H1 (cell line): ENCODE data around the gene RASL10B. TPM values are rescaled to one million over a fixed set of nuclear protein-coding genes. Genes with fewer than 3 reads are reported as not detected.

Experiments
- CTCF ChIA-PET: fragments of 300-600 bp; sonication (Branson Sonifier 250); formaldehyde crosslinking; loops from one replicate; lab custom pipeline; 2021; ENCODE audit not compliant: partially characterized antibody; lab: Charles Lee
- POLR2A ChIA-PET: fragments of 300-600 bp; sonication (Branson Sonifier 250); formaldehyde crosslinking; loops from one replicate; lab custom pipeline; 2021; ENCODE audit warnings: inconsistent platforms; ENCODE audit not compliant: partially characterized antibody; lab: Charles Lee
- DNase-seq, 2 experiments: peaks; one replicate each; pipeline versions ENCODE4 v3.0.0 to v3.0.0-alpha.2; 2010 to 2022; ENCODE audit warnings: low spot score in 2 of 2, low read depth in 1 of 2, mixed read lengths in 1 of 2
- FAIRE-seq: peaks from 2 replicates; lab custom pipeline; 2011; peaks lifted over from hg19 to GRCh38; lab: Jason Lieb, UNC
- H2AFZ ChIP-seq: 2 replicates; pipeline ENCODE4 v1.8.1; 2012; ENCODE audit warnings: low read length, inconsistent platforms
- H2AK5ac ChIP-seq: 2 replicates; pipeline ENCODE4 v1.6.1; 2013; ENCODE audit warnings: low read depth, low read length
- H2BK120ac ChIP-seq: replicated peaks from 2 replicates; pipeline ENCODE3; 2013; ENCODE audit warnings: low read depth, low read length, inconsistent platforms
- H2BK12ac ChIP-seq: 2 replicates; pipeline ENCODE4 v1.6.1; 2013; ENCODE audit warnings: low read depth, low read length
- H2BK15ac ChIP-seq: 2 replicates; pipeline ENCODE4 v1.6.1; 2013; ENCODE audit warnings: low read length
- H2BK20ac ChIP-seq: 2 replicates; pipeline ENCODE4 v1.6.1; 2013; ENCODE audit warnings: low read length
- H2BK5ac ChIP-seq: 2 replicates; pipeline ENCODE4 v1.6.1; 2013; ENCODE audit warnings: low read depth, low read length
- H3K14ac ChIP-seq: 2 replicates; pipeline ENCODE4 v1.6.1; 2013; ENCODE audit warnings: inconsistent platforms; ENCODE audit not compliant: insufficient read length
- H3K18ac ChIP-seq: 2 replicates; pipeline ENCODE4 v1.6.1; 2013; ENCODE audit warnings: low read length; ENCODE audit errors: extremely low read depth
- H3K23ac ChIP-seq: 2 replicates; pipeline ENCODE4 v1.6.1; 2013; ENCODE audit warnings: inconsistent platforms; ENCODE audit not compliant: insufficient read length
- H3K23me2 ChIP-seq: 2 replicates; pipeline ENCODE4 v1.6.1; 2013; ENCODE audit warnings: low read depth, low read length
- H3K27ac ChIP-seq: 2 replicates; pipeline ENCODE4 v1.6.1; 2011; ENCODE audit warnings: low read depth, low read length, inconsistent platforms
- H3K27me3 ChIP-seq, 4 experiments: replicated peaks in 1 of 4; 1 replicate in 1 of 4; 2 replicates in 3 of 4; pipeline versions ENCODE4 v1.6.1 to v1.8.1; 2011 to 2013; ENCODE audit warnings: low read length in 3 of 4, mild to moderate bottlenecking in 3 of 4, inconsistent platforms in 2 of 4, mixed read lengths in 2 of 4, moderate library complexity in 1 of 4; ENCODE audit not compliant: control insufficient read depth in 3 of 4, insufficient read depth in 3 of 4; ENCODE audit errors: extremely low read depth in 1 of 4
- H3K36me3 ChIP-seq, 4 experiments: 2 replicates each; pipeline versions ENCODE4 v1.6.1 to v1.8.1; 2011 to 2013; ENCODE audit warnings: mild to moderate bottlenecking in 4 of 4, low read length in 3 of 4, moderate library complexity in 2 of 4, control low read depth in 1 of 4, inconsistent platforms in 1 of 4; ENCODE audit not compliant: insufficient read depth in 4 of 4, control insufficient read depth in 2 of 4
- H3K4ac ChIP-seq: replicated peaks from 2 replicates; pipeline ENCODE3; 2013; ENCODE audit warnings: low read length, low read depth, mixed read lengths, inconsistent platforms; ENCODE audit not compliant: insufficient read length
- H3K4me1 ChIP-seq, 4 experiments: replicated peaks in 1 of 4; 1 replicate in 1 of 4; 2 replicates in 3 of 4; pipeline versions ENCODE4 v1.6.1 to v1.8.1; 2011 to 2013; ENCODE audit warnings: low read length in 3 of 4, inconsistent platforms in 2 of 4, mixed read lengths in 1 of 4; ENCODE audit not compliant: insufficient read depth in 4 of 4, control insufficient read depth in 3 of 4
- H3K4me2 ChIP-seq, 2 experiments: 2 replicates each; pipeline versions ENCODE4 v1.6.1 to v1.8.1; 2011 to 2013; ENCODE audit warnings: low read depth in 2 of 2, low read length in 2 of 2, control low read depth in 1 of 2, inconsistent platforms in 1 of 2, mild to moderate bottlenecking in 1 of 2; ENCODE audit not compliant: insufficient read depth in 1 of 2
- H3K4me3 ChIP-seq, 4 experiments: fragments of 200-600, 300-600 bp in 1 of 4; sonication (generic), shearing (Covaris generic), sonication (Bioruptor Twin) in 1 of 4; 2 replicates each; pipeline versions ENCODE4 v1.5.1 to v1.8.1; 2011 to 2016; ENCODE audit warnings: low read length in 4 of 4, low read depth in 3 of 4, control low read depth in 2 of 4, inconsistent platforms in 2 of 4, mild to moderate bottlenecking in 2 of 4, mixed read lengths in 1 of 4, moderate library complexity in 1 of 4; ENCODE audit not compliant: insufficient read depth in 2 of 4; ENCODE audit errors: extremely low read depth in 1 of 4
- H3K56ac ChIP-seq: replicated peaks from 2 replicates; pipeline ENCODE3; 2013; ENCODE audit warnings: low read depth, mild to moderate bottlenecking, mixed read lengths, low read length, inconsistent platforms; ENCODE audit not compliant: insufficient read length
- H3K79me1 ChIP-seq: 2 replicates; pipeline ENCODE4 v1.6.1; 2013; ENCODE audit warnings: low read depth, low read length, control low read depth
- H3K79me2 ChIP-seq, 2 experiments: 2 replicates each; pipeline versions ENCODE4 v1.6.1 to v1.8.1; 2012 to 2013; ENCODE audit warnings: low read length in 2 of 2, mild to moderate bottlenecking in 2 of 2, inconsistent platforms in 1 of 2; ENCODE audit not compliant: insufficient read depth in 2 of 2, control insufficient read depth in 1 of 2
- H3K9ac ChIP-seq, 4 experiments: replicated peaks in 1 of 4; 1 replicate in 1 of 4; 2 replicates in 3 of 4; pipeline versions ENCODE4 v1.6.1 to v1.8.1; 2011 to 2013; ENCODE audit warnings: low read depth in 3 of 4, low read length in 3 of 4, control low read depth in 2 of 4, mild to moderate bottlenecking in 2 of 4, moderate library complexity in 2 of 4, inconsistent platforms in 1 of 4; ENCODE audit errors: extremely low read depth in 1 of 4
- H3K9me3 ChIP-seq, 2 experiments: 2 replicates each; pipeline versions ENCODE4 v1.6.1 to v1.8.1; 2012 to 2013; ENCODE audit warnings: mild to moderate bottlenecking in 2 of 2, moderate library complexity in 2 of 2, control low read depth in 1 of 2, inconsistent platforms in 1 of 2, low read depth in 1 of 2, low read length in 1 of 2, mixed read lengths in 1 of 2; ENCODE audit not compliant: insufficient read depth in 2 of 2
- H4K20me1 ChIP-seq, 2 experiments: replicated peaks in 1 of 2; 2 replicates each; pipeline versions ENCODE3 to v1.8.1; 2011 to 2013; ENCODE audit warnings: inconsistent platforms in 2 of 2, low read length in 2 of 2, mild to moderate bottlenecking in 1 of 2; ENCODE audit not compliant: insufficient read depth in 2 of 2, control insufficient read depth in 1 of 2
- H4K5ac ChIP-seq: 2 replicates; pipeline ENCODE4 v1.6.1; 2013; ENCODE audit warnings: low read length, low read depth, mixed read lengths, inconsistent platforms; ENCODE audit not compliant: insufficient read length
- H4K8ac ChIP-seq: 2 replicates; pipeline ENCODE4 v1.8.0; 2013; ENCODE audit warnings: mild to moderate bottlenecking, moderate library complexity, low read length, inconsistent platforms; ENCODE audit not compliant: insufficient read depth; ENCODE audit errors: extremely low read depth
- H4K91ac ChIP-seq: replicated peaks from 2 replicates; pipeline ENCODE3; 2013; ENCODE audit warnings: low read length, mixed read lengths, inconsistent platforms; ENCODE audit not compliant: insufficient read length
- CREB1 ChIP-seq: IDR thresholded peaks from 2 replicates; pipeline ENCODE4 v1.6.1; 2012; ENCODE audit warnings: inconsistent platforms
- CTBP2 ChIP-seq: IDR thresholded peaks from 2 replicates; pipeline ENCODE4 v1.7.0; 2011; ENCODE audit warnings: borderline replicate concordance, mild to moderate bottlenecking, moderate library complexity, mixed read lengths, low read length; ENCODE audit not compliant: insufficient read depth, insufficient read length
- CTCF ChIP-seq, 3 experiments: IDR thresholded peaks; 1 replicate in 2 of 3; 2 replicates in 1 of 3; pipeline versions ENCODE4 v1.5.1 to v1.6.1; 2011; ENCODE audit warnings: low read length in 3 of 3, mild to moderate bottlenecking in 3 of 3, inconsistent platforms in 2 of 3, low read depth in 1 of 3, moderate library complexity in 1 of 3; ENCODE audit not compliant: insufficient read depth in 1 of 3; ENCODE audit errors: control extremely low read depth in 1 of 3
- RAD21 ChIP-seq, 2 experiments: IDR thresholded peaks in 1 of 2; conservative IDR thresholded peaks in 1 of 2; 2 replicates each; pipeline ENCODE4 v1.6.1; 2011; ENCODE audit warnings: low read depth in 2 of 2, low read length in 2 of 2, improper control_type of control experiment in 1 of 2, inconsistent platforms in 1 of 2, mild to moderate bottlenecking in 1 of 2, moderate library complexity in 1 of 2
- SIX5 ChIP-seq: IDR thresholded peaks from 2 replicates; pipeline ENCODE4 v1.6.1; 2011; ENCODE audit warnings: mild to moderate bottlenecking, low read depth, low read length
- SP1 ChIP-seq: IDR thresholded peaks from 2 replicates; pipeline ENCODE4 v1.6.1; 2011; ENCODE audit warnings: low read depth, low read length
- SP4 ChIP-seq: IDR thresholded peaks from 2 replicates; pipeline ENCODE4 v1.6.1; 2012; ENCODE audit warnings: low read length, inconsistent platforms
- SUZ12 ChIP-seq: fragments of 200-600 bp; sonication (generic); IDR thresholded peaks from 2 replicates; pipeline ENCODE4 v1.6.1; 2012; ENCODE audit warnings: mild to moderate bottlenecking, inconsistent platforms, low read length, moderate library complexity, mixed read lengths
- USF2 ChIP-seq: IDR thresholded peaks from 2 replicates; pipeline ENCODE4 v1.6.1; 2011; ENCODE audit warnings: low read length, improper control_type of control experiment
- WGBS, 2 experiments: shearing (Covaris generic) in 1 of 2; methylation state at CpG; one replicate each; pipeline versions ENCODE4 v1.1.6 to v1.1.7; 2013 to 2015; ENCODE audit warnings: low lambda C conversion rate in 2 of 2, mixed read lengths in 2 of 2, inconsistent platforms in 1 of 2, low coverage in 1 of 2, missing lambda C conversion rate in 1 of 2; ENCODE audit not compliant: insufficient replicate concordance in 2 of 2, insufficient coverage in 1 of 2, insufficient read length in 1 of 2; ENCODE audit errors: extremely low coverage in 1 of 2, missing lambda C conversion rate in 1 of 2; 5-methylcytosine and 5-hydroxymethylcytosine counted together
- polyA plus RNA-seq, 7 experiments: library from polyadenylated mRNA; depleted of rRNA in 3 of 7; stranded (reverse) in 5 of 7; unstranded in 2 of 7; fragments of >200 nt in 5 of 7; fragments of 200-250 nt in 2 of 7; gene quantifications; 1 replicate in 5 of 7; 2 replicates in 1 of 7; 4 replicates in 1 of 7; pipeline versions ENCODE4 v1.2.1 to v1.2.3, GENCODE V29; 2011 to 2013; ENCODE audit warnings: missing spikeins in 2 of 7, mixed read lengths in 2 of 7
- total RNA-seq: library from RNA; stranded (reverse); fragmentation: NEBNext Ultra II Directional; extraction: Animal tissue kit (Norgen Biotek cat#: 25700); gene quantifications from 2 replicates; pipeline ENCODE4 v1.2.1, GENCODE V29; 2021
- TF ChIP-seq, protein P1 (sequence below): IDR thresholded peaks from 2 replicates; pipeline ENCODE4 v1.6.1; 2012; ENCODE audit warnings: inconsistent platforms

RASL10B gene
- total and polyA plus RNA-seq, 2 of the 8 experiments (the other 6 are each of a cell fraction or from before 2014, with no cell fraction given) = 17.5 to 22.8 TPM

GRCh38 chr17:35693662-35694061 is 37.8 kb upstream of the RASL10B start:
- peaks cover 0 to 2% of the 10 kb centered on the region in 2 experiments for H4K20me1 ChIP-seq
- H3K18ac ChIP-seq = no peak overlapping the region
- no peak overlapping the region for H3K27ac ChIP-seq
- peaks cover 0 to 20% (median 9%) of the 10 kb centered on the region in 4 experiments; a peak in 4 of 8 replicates for H3K36me3 ChIP-seq
- no peak overlapping the region for H2BK5ac ChIP-seq
- CTCF ChIA-PET = interaction anchor here (0.6 to 2.6 kb wide), 2 partner anchors 43 to 54 kb away, joined by 4 to 10 read pairs; no protein-coding TSS in a partner anchor
- H2AK5ac ChIP-seq = no peak overlapping the region
- 89% methylated on average over 3 of the region's 3 CpGs; no CpG with 5 or more reads in 1 of the 2 experiments for WGBS, 2 experiments
- H3K56ac ChIP-seq = no peak overlapping the region
- no peak overlapping the region for H3K4me2 ChIP-seq
- H3K9me3 ChIP-seq = no peaks in the 10 kb centered on the region
- H4K8ac ChIP-seq = no peak overlapping the region
- no peaks in the 10 kb centered on the region for H3K23me2 ChIP-seq
- POLR2A ChIA-PET = interaction anchor here (1.0 kb wide), 1 partner anchor 18 kb away, joined by 3 read pairs; no protein-coding TSS in a partner anchor
- no peak overlapping the region for H2BK20ac ChIP-seq
- H2AFZ ChIP-seq = no peak overlapping the region
- H2BK15ac ChIP-seq = no peak overlapping the region
- no peaks in the 10 kb centered on the region for H3K79me1 ChIP-seq
- H3K23ac ChIP-seq = no peak overlapping the region
- no peak overlapping the region for H4K5ac ChIP-seq
- no peak overlapping the region for H3K4me3 ChIP-seq
- no peaks in the 10 kb centered on the region for H3K79me2 ChIP-seq
- no peak overlapping the region for H3K4ac ChIP-seq
- no peaks in the 10 kb centered on the region for H3K27me3 ChIP-seq
- no peak overlapping the region for H3K9ac ChIP-seq
- no peak for DNase-seq
- H2BK12ac ChIP-seq = no peak overlapping the region
- no peak overlapping the region for H4K91ac ChIP-seq
- no peak overlapping the region for H3K14ac ChIP-seq
- no peak overlapping the region for H2BK120ac ChIP-seq
- no peaks in the 10 kb centered on the region for H3K4me1 ChIP-seq
- FAIRE-seq = no peak
- no peak for TF ChIP-seq SP1
- TF ChIP-seq CREB1 = no peak
- no peak for TF ChIP-seq SP4
- TF ChIP-seq SIX5 = no peak
- TF ChIP-seq, protein P1, sequence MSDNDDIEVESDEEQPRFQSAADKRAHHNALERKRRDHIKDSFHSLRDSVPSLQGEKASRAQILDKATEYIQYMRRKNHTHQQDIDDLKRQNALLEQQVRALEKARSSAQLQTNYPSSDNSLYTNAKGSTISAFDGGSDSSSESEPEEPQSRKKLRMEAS = no peak
- TF ChIP-seq CTCF (IDR thresholded peaks at IDR 0.05; ENCODE audit: control extremely low read depth in 1 of 3, insufficient read depth in 1 of 3, low read depth in 1 of 3, low read length in 3 of 3) = no peak
- TF ChIP-seq RAD21 (IDR thresholded peaks at IDR 0.05 in 1 of 2, conservative IDR thresholded peaks at IDR 0.05 in 1 of 2; ENCODE audit: low read depth in 2 of 2, low read length in 2 of 2) = no peak
- no peak for TF ChIP-seq USF2
- TF ChIP-seq CTBP2 = no peak
- no peak for TF ChIP-seq SUZ12
